HG03097 (cell line): ENCODE measurements around the gene CT47C1.
"Not testable (repeated sequence)": the region's sequence is repeated elsewhere in the genome, so short reads cannot be mapped to it uniquely, and the experiment has no call there.

ENCODE experiments used
- ATAC-seq: cut with Tn5 transposase; IDR thresholded peaks from one replicate; pipeline ENCODE4 v1.9.1; 2021; ENCODE audit not compliant: unreplicated experiment, low FRiP score

Gene CT47C1

DNA sequence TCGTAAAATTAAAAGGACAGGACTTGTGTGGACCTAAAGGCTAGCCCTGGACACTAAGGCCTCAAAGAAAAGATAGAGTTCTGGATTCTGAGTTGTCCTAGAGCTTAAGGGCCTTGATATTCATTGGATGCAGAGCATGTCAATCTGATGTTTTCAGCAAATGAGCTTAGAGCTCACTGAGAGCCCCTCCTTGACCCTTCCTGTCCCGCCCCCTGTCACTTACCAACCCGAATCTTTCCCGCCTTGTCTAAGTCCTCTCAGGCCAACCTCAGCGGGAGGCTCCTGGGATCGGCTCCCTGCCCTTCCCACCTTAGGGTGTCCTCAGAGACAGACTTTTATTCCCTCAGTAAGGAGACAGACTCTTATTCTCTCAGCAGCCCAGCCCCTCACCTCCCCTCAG, at the start of gene CT47C1:
CT47C1 (plus strand) TSS at position 250 of the 400 bp plus-strand sequence. CDS start 233 bp downstream, outside the sequence.
- no peak for ATAC-seq

DNA sequence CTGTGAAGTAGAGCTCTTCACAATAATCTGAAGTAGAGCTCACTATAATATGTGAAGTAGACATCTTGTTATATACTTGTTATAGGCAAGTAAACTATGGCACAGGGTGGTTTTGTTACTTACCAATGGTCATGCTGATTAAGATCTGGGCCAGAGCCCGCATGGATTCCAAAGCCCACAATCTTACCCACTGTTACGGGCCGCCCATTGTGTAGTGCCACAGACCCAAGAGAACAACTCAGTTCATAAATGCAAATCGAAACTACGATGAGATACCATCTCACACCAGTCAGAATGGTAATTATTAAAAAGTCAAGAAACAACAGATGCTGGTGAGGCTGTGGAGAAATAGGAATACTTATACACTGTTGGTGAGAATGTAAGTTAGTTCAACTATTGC, 46.9 kb upstream of the CT47C1 start:
- no peak for ATAC-seq

DNA sequence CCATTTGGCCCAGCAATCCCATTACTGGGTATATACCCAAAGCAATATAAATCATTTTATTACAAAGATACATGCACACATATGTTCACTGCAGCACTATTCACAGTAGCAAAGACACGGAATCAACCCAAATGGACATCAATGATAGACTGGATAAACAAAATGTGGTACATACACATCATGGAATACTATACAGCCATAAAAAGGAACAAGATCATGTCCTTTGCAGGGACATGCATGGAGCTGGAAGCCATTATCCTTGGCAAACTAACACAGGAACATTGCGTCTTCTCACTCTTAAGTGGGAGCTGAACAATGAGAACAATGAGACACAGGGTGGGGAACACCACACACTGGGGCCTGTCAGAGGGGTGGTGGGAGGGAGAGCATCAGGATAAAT, 46.4 kb upstream of the CT47C1 start:
- ATAC-seq, result not testable (repeated sequence)

DNA sequence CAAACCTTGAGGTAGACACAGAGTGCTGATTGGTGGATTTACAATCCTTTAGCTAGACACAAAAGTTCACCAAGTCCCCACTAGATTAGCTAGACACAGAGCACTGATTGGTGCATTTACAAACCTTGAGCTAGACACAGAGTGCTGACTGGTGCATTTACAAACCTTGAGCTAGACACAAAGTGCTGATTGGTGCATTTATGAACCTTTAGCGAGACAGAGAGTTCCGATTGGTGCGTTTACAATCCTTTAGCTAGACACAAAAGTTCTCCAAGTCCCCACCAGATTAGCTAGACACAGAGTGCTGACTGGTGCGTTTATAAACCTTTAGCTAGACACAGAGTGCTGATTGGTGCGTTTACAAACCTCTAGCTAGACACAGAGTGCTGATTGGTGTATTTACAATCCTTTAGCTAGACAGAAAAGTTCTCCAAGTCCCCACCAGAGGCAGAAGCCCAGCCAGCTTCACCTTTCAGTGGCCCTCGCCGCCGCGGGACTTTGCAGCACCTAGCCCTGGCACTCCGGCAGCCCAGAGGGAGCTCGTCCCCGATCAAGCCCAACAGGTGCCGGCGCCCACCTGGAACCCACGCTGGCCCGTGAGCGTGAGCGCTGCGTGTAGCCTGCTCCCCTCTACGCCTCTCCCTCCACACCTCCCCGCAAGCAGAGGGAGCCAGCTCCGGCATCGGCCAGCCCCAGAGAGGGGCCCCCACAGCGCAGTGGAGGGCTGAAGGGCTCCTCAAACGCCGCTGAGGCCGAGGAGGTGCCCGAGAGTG, 44.6 kb upstream of the CT47C1 start:
- not testable (repeated sequence) for ATAC-seq

DNA sequence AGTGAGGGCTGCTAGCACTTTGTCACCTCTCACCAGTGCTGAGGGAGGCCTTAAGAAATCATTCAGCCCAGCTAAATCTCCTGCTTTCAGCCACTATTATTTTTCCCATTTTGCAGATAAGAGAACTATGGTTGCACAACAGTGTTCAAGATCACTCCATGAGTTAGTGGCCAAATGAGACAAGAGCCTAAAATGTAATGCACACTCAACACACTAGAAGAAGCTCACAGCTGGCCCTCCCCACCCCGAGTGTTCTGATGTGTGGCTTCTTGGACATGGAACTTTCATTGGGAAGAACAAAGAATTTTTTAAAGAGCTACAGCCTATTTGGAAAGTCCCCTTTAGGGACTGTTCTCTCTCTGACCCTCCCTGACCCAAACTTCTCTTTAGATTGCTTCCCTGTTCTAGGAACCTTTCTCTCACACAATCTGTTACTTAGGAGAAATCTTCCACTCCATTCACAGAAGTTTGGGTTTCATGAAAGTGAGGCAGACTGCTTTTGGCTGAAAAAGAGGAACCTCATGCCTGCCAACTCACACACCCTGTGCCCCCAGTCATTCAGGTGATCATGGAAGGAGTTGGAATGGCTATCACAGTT, 44.0 kb upstream of the CT47C1 start:
- ATAC-seq, result no peak

DNA sequence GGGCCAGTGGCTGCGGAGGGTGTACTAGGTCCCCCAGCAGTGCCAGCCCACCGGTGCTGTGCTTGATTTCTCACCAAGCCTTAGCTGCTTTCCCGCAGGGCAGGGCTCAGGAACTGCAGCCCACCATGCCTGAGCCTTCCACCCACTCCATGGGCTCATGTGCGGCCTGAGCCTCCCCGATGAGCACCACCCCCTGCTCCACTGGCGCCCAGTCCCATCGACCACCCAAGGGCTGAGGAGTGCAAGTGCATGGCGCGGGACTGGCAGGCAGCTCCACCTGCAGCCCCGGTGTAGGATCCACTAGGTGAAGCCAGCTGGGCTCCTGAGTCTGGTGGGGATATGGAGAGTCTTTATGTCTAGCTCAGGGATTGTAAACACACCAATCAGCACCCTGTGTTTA, 43.1 kb upstream of the CT47C1 start:
- ATAC-seq, result not testable (repeated sequence)

DNA sequence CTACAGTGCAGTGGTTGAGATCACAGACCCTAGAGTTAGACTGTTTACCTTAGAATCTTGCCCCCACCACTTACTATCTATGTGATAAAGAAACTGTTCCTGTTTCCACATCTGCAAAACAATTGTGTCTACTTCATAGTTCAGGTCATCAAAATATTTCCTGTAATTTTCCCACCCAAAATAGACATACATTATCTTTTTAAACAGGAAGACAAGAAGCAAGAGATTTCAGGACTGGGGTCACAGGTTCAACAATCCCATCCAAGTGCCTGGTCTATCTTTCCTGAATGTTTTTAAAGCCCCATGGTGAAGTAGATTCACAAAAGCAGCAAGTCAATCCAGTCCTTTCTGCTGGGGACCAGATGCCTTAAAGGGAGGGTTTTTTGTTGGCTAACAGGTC, 41.8 kb upstream of the CT47C1 start:
- ATAC-seq, result no peak

DNA sequence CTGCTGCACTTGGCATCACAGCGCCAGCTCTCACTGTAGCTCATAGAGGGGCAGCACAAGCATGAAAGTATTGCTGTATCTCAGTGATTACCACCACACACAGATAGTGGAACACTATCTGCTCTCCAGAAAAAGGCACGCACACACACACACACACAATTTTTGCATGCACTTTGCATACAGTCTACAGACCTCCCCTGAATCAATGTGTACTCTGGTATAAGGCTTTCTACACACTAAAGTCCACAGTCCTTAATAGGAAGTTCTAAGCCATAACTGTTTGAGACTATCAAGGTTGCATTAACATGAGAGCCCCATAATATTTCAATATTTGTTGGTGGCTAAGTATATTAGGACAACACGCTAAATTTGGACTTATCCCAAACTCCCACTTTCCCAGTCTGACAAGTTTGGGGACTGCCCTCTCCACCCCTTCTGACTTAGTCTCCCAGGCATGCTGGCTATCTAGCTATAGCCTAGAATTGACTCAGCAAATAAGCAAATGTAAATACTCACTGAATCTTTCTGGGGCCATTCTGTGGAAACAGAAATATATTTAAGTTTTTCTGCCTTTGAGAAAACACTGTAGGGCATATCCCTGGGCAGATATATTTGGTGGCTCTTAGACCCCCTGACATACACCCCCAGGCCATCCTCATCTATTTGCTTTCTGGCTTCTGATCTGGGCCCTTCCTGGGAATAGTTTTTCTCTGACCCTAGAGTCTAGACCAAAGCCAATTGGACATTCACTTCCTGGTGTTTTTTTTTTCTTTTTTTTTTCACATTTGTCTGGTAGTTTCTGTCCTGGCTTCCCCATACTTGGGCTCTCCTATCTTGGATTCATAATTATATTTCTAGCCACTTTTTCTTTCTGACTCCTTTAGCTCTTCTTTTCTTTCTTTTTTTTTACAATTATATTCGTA, 36.4 kb upstream of the CT47C1 start:
- no peak for ATAC-seq

DNA sequence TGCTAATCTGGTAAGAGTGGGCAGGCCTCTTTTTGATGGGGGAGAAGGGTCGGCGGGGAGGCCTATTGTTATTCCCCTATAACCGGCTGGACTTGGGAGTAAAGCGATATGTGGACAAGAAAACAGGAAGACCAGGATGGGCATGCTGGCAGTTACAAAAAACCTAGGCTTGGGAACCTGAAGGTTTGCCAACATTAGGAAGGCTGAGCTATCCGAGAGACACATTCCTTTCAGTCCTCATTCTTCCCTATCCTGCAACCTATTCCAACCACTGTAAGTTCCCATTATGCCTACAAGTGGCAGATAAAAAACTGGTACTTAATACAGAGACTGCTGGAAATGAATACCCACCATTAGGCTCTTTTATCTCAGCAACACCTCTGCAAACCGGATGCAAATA, 32.4 kb upstream of the CT47C1 start:
- ATAC-seq, result no peak

DNA sequence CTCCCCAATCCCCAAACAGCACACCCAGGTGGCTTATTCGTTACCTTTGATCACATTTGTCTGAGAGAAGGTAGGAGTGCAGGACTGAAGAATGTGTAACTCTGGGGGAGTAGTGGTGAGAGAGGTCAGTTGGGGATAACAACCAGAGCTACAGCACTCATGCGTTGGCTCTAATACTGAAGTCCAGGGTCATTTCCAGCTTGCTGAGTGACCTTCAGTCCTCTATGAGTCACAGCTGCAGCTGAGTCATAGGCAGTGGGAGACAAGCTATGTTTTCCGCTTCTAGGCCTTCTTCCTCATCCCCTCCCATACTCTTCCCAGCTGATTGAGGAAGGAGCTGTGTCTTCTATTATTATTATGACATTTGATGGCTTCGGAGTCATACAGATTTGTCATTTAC, 31.6 kb upstream of the CT47C1 start:
- no peak for ATAC-seq

DNA sequence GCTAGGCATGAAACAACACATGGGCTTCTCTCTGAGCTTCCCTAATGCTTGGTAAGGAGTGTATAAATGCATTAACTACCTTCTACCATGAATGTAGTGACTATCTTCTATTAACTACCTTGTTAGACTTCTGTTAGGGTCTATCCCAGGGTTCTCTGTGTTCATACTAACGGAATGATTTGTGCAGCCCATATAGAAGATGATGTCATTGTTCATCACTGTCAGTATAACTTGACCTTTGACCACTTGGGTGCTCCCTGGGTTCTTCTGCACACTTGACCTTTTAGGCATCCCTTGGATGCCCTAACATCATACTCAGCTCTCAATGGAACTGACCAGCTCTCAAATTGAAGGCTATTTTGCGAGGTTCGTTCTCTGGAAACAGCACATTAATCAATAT, 30.8 kb upstream of the CT47C1 start:
- no peak for ATAC-seq

DNA sequence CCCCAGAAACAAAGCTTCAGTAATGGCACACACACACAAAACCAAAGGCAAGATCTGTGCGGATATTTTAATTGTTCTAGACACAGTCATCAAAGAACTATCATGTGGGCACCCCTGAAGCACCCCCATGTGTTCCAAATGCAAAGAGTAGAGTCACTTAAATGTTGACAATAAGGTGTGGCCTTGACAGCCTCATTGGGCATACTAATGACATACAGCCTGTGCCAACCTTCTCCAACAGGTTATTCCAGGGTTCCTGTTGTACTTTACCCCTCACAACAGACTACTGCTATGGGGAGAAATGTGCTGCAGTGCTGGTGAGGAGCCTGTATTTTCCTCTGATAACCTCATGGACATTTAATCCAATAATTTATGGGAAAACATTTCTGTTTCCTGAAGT, 29.8 kb upstream of the CT47C1 start:
- ATAC-seq, result no peak

DNA sequence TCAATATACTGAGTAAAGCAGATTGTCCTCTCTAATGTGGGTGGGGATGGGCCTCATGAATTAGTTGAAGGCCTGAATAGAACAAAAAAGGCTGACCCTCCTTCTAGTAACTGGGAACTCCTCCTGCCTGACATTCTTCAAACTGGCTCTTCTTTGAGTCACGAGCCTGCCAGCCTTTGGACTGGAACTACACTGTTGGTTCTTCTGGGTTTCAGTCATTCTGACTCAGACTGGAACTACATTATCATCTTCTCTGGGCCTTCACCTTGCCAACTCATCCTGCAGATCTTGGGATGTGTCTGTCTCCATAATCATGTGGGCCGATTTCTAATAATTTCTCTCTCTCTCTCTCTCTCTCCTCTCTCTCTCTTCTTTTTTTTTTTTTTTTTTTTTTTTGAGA, 26.9 kb upstream of the CT47C1 start:
- ATAC-seq, result no peak

DNA sequence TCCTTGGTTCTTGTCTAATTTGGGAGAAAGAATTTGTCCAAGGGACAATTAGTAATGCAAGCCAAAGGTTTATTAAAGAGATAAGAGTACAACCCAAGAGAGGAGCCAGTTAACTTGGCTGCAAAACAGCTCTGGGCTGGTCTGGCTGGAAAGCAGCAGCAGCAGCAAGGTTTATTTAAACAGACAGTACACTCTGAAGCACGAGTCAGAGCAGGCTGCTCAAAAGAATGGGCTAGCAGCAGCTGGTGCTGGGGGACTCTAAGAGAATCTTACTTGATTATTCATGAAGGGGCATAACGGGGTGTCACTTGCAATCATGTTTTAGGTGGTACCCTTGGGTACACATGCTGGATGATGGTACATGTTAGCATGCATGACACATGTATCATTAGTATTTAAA, 17.1 kb upstream of the CT47C1 start:
- no peak for ATAC-seq

DNA sequence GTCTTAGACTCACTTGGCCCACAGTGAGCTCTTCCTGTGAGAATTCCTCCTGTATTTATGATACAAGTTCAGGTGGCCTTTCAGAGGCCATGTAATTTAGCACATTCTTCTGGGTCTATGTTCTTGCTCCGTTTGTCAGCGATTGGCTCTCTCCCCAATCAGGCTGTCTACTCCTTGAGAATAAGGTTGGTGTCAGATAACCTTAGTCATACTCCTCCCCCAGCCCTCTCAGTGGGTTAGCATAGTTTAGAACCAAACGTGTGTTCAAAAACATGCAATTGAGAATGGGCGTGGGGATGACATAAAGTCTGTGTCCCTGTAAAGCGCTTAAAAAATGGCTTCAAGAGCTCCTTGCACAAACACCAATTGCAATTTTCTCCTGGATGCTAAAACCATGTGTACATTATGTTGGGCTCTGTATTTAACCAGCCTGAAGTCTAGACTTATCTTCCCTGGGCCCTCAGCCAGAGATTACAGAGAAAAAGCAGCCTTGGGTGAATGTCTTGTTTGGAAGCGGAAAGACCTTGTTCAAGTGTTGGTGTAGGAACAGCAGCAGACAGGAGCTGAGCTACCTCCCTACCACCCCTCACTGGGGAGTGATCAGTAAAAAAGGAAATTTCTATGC, 9.9 kb upstream of the CT47C1 start:
- ATAC-seq, result no peak

DNA sequence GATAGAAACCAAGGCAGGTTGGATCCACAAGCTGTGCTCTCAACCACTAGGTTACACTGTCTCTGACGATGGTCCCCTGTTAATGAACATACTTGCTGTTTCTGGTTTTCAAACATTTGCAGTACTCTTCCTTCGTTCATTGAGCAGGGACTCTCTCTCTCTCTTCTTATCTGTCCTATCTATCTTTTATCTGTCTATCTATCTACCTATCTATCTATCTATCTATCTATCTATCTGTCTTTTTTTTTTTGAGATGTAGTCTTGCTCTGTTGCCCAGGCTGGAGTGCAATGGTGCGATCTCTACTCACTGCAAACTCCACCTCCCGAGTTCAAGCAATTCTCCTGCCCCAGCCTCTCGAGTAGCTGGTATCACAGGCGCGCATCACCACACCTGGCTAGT, 9.4 kb upstream of the CT47C1 start:
- ATAC-seq, result no peak

DNA sequence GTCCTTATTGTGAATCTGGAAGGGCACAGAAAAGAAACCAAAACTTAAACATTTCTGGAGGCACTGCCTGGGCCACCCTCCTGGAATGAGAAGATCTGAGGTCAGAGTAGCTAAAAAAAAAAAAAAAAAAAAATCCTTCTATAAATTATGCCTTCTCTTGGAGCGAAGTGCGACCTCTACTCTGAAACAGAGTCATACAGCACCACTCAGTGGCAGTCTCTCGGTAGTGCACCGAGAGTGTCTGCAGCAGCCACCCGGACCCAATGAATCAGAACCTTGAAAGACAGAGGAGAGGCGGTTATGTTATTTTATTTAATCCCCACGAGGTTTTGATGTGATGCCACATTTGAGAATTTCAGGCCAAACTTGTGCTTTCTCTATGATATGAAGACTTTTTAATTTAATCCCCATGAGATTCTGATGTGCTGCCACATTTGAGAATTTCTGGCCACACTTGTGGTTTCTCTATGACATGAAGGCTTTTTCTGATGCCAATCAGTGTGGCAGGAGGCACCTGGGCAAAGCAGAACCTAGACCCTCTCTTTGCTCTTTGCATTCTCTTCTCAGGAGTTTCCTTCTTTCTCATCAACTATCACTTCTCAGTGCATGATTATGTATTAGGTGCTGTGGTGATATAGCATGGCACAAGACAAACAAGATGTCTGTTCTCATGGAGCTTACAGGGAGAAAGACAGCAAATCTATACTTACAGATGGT, 5.6 kb upstream of the CT47C1 start:
- no peak for ATAC-seq

DNA sequence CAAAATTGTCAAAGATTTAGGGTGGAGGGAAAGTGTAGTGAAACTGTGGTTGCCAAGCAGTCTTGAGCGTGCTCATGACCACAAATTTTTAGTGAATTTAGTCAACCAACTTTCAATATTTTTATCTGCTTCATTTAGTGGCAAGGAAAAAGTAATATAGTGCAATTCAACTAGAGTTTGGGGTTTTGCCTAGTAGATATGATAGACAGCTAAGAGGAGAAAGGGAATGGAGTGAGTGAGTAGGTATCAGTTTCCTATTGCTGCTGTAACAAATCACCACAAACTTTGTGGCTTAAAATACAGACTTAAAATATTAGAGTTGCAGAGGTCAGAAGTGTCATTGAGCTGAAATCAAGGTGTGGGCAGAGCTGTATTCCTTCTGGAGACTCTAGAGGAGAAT, 3.7 kb upstream of the CT47C1 start:
- no peak for ATAC-seq

DNA sequence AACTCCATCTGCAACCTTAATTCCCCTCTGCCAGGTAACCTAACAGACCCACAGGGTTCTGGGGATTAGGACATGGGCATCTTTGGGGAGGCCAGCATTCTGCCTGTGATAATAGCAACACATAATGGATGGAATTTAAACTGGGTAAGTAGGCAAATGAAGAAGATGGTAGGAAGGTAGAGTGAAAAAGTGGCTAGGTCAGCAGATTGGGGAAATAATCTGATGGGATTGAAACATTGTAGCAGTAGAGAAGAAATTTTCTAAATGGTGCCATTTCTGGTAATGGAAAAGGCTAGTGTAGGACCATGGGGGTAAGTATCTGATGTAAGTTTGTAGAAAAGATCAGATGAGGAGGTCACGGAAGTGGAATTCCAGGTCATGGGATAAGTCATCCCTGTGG, 3.0 kb upstream of the CT47C1 start:
- no peak for ATAC-seq

DNA sequence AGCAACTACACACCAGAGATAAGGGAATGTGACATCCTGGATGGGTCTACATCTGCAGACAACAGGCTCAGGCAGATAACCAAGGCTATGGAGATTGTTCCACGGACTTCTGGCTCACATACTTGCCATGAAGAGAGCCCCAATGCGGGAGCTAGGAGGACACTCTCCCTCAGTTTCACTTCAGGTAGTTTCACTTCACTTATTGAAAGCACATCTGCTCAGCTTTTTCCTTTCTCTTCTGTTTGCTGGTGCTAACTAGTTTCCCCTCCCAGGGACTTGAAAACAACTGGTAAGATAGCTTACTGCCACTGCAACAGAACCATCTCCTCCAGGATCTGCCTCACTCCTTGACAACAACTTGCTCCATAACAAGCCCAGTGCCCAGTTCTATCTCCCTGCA, 1.4 kb upstream of the CT47C1 start:
- ATAC-seq, result no peak
